OCI-LY7 (cell line): ENCODE data around the gene ANKRD65. TPM values are rescaled to one million over a fixed set of nuclear protein-coding genes. Genes with fewer than 3 reads are reported as not detected.

Experiments
- BruUV-seq: library from RNA; stranded (reverse); fragments of 400-500 nt; replicated peaks from 2 replicates; lab custom pipeline; 2021; lab: Mats Ljungman, UMichigan
- CTCF ChIA-PET: fragments of 300-600 bp; sonication (Branson Sonifier 250); formaldehyde crosslinking; loops from one replicate; lab custom pipeline; 2022; ENCODE audit warnings: antibody characterized with exemption; ENCODE audit not compliant: unreplicated experiment; lab: Charles Lee
- POLR2A ChIA-PET: fragments of 300-600 bp; sonication (Branson Sonifier 250); formaldehyde crosslinking; loops from one replicate; lab custom pipeline; 2022; ENCODE audit warnings: antibody characterized with exemption; lab: Charles Lee
- DNase-seq: peaks from one replicate; pipeline ENCODE4 v3.0.0-alpha.2; 2015; ENCODE audit warnings: low spot score
- H2AFZ ChIP-seq: fragments of 200-600 bp; sonication (generic), shearing (Covaris generic); 2 replicates; pipeline ENCODE4 v1.6.1; 2014; ENCODE audit warnings: mild to moderate bottlenecking, antibody characterized with exemption, low read length, moderate library complexity
- H3K27ac ChIP-seq: fragments of 200-600 bp; sonication (generic); 2 replicates; pipeline ENCODE4 v1.5.1; 2014; ENCODE audit warnings: mixed run types, low read depth, mild to moderate bottlenecking, moderate library complexity, low read length, inconsistent platforms; ENCODE audit not compliant: poor library complexity, severe bottlenecking
- H3K36me3 ChIP-seq: fragments of 200-600 bp; sonication (generic); 2 replicates; pipeline ENCODE4 v1.6.1; 2014; ENCODE audit warnings: mild to moderate bottlenecking, antibody characterized with exemption, low read length, moderate library complexity, mixed read lengths; ENCODE audit not compliant: insufficient read depth
- H3K4me1 ChIP-seq: fragments of 200-600 bp; sonication (generic); 2 replicates; pipeline ENCODE4 v1.5.1; 2014; ENCODE audit warnings: mild to moderate bottlenecking, low read length; ENCODE audit not compliant: insufficient read depth, poor library complexity, severe bottlenecking
- H3K4me2 ChIP-seq: fragments of 200-600 bp; sonication (generic); 2 replicates; pipeline ENCODE4 v1.6.1; 2014; ENCODE audit warnings: mild to moderate bottlenecking, low read length
- H3K4me3 ChIP-seq: fragments of 200-600 bp; sonication (generic); 2 replicates; pipeline ENCODE4 v1.5.1; 2014; ENCODE audit warnings: mild to moderate bottlenecking, low read depth, low read length; ENCODE audit not compliant: poor library complexity, severe bottlenecking
- H3K79me2 ChIP-seq: fragments of 200-600 bp; sonication (generic); 2 replicates; pipeline ENCODE4 v1.6.1; 2016; ENCODE audit warnings: low read depth, mild to moderate bottlenecking, low read length, moderate library complexity, mixed read lengths; ENCODE audit not compliant: insufficient read depth
- H3K9me2 ChIP-seq: fragments of 200-600 bp; sonication (generic); 2 replicates; pipeline ENCODE4 v1.6.1; 2016; ENCODE audit warnings: mild to moderate bottlenecking, low read length, mixed read lengths; ENCODE audit not compliant: insufficient read depth
- H3K9me3 ChIP-seq: fragments of 200-600 bp; sonication (generic); 2 replicates; pipeline ENCODE4 v1.6.1; 2014; ENCODE audit warnings: mild to moderate bottlenecking, mixed run types, low read length, mixed read lengths
- H4K20me1 ChIP-seq: fragments of 200-600 bp; sonication (generic); 2 replicates; pipeline ENCODE4 v1.6.1; 2014; ENCODE audit warnings: mild to moderate bottlenecking, antibody characterized with exemption, low read length, moderate library complexity, mixed read lengths; ENCODE audit not compliant: insufficient read depth
- EZH2phosphoT487 ChIP-seq: fragments of 200-600 bp; sonication (generic); IDR thresholded peaks from 2 replicates; pipeline ENCODE4 v1.6.1; 2018; ENCODE audit warnings: low read depth, borderline replicate concordance, mild to moderate bottlenecking, mixed run types, antibody characterized with exemption, low read length, moderate library complexity, mixed read lengths
- intact Hi-C: fragments of 100-400 bp; cut with micrococcal nuclease; formaldehyde crosslinking; loops from one replicate; pipeline ENCODE4 v1.10.0; 2022; ENCODE audit not compliant: unreplicated experiment
- total RNA-seq, 2 experiments: library from RNA; depleted of rRNA in 1 of 2; stranded (reverse); fragments of >200 nt in 1 of 2; shearing (Covaris generic) in 1 of 2; gene quantifications; 2 replicates each; pipeline ENCODE4 v1.2.3, GENCODE V29; 2014 to 2022
- TF ChIP-seq, protein P1 (sequence below): fragments of 200-600 bp; sonication (generic); conservative IDR thresholded peaks from 2 replicates; pipeline ENCODE4 v1.5.1; 2014; ENCODE audit warnings: mild to moderate bottlenecking, antibody characterized with exemption, low read length, moderate library complexity, mixed read lengths

ANKRD65 gene
- total RNA-seq, 2 experiments from 2014 or later = not detected

DNA sequence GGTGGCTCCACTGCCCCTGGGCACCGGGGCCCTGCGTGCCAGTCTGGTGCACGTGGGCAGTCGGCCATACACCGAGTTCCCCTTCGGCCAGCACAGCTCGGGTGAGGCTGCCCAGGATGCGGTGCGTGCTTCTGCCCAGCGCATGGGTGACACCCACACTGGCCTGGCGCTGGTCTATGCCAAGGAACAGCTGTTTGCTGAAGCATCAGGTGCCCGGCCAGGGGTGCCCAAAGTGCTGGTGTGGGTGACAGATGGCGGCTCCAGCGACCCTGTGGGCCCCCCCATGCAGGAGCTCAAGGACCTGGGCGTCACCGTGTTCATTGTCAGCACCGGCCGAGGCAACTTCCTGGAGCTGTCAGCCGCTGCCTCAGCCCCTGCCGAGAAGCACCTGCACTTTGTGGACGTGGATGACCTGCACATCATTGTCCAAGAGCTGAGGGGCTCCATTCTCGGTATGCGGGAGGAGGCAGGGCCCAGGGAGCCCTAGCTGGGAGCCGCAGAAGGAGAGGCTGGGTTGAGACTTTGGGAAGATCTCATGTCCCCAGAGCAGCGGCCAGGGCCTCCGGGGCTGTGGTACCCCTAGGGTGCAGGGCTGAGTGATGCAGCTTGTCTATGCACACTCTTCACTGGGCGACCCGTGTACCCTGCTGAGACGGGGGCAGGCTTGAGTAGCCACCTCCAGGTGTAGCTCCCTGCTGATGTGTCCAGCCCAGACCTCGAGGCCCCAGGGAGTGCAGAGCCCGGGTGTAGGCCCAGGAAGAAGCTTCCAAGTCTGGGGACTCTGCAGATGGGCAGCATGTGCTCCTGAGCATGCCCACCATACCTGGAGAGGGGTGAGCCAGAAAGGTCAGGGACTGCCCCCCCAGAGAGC, 16.2 kb upstream of the ANKRD65 start:
- POLR2A ChIA-PET = no interaction called here
- no TSS peak for BruUV-seq
- H3K4me2 ChIP-seq = no peak overlapping the region

DNA sequence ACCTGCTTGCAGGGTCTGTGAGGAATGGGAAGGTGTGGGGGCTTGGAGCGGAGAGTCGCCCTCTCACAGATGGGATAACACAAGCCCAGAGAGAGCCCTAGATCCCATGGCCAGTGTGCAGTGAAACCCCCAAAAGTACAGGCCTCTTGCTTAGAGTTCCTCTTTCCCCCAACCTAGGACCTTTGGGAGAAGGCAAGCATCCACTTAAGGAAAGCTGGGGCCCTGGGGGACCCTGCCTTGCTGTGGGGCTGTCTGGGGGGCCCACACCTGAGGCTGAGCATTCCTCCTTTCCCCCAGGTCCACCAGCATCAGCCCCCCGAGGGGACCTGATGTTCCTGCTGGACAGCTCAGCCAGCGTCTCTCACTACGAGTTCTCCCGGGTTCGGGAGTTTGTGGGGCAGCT, 15.6 kb upstream of the ANKRD65 start:
- no peak for TF ChIP-seq EZH2phosphoT487
- TF ChIP-seq, protein P1, sequence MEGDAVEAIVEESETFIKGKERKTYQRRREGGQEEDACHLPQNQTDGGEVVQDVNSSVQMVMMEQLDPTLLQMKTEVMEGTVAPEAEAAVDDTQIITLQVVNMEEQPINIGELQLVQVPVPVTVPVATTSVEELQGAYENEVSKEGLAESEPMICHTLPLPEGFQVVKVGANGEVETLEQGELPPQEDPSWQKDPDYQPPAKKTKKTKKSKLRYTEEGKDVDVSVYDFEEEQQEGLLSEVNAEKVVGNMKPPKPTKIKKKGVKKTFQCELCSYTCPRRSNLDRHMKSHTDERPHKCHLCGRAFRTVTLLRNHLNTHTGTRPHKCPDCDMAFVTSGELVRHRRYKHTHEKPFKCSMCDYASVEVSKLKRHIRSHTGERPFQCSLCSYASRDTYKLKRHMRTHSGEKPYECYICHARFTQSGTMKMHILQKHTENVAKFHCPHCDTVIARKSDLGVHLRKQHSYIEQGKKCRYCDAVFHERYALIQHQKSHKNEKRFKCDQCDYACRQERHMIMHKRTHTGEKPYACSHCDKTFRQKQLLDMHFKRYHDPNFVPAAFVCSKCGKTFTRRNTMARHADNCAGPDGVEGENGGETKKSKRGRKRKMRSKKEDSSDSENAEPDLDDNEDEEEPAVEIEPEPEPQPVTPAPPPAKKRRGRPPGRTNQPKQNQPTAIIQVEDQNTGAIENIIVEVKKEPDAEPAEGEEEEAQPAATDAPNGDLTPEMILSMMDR = no peak
- Histone ChIP-seq H4K20me1 (no peaks in the 10 kb centered on the region), H3K36me3 (no peaks in the 10 kb centered on the region), H3K9me2 (no peaks in the 10 kb centered on the region), H3K79me2 (no peaks in the 10 kb centered on the region), H3K9me3 (no peaks in the 10 kb centered on the region), H3K27ac (no peak overlapping the region), H3K4me3 (no peak overlapping the region), H3K4me2 (no peak overlapping the region), H2AFZ (no peak overlapping the region), H3K4me1 (no peaks in the 10 kb centered on the region)
- ChIA-PET POLR2A (no interaction called here), CTCF (no interaction called here)
- intact Hi-C loops = no loop called here
- no peak for DNase-seq
- no TSS peak for BruUV-seq

More for the DNA sequence above, 16.2 kb upstream of the ANKRD65 start:
- DNase-seq = no peak
- Histone ChIP-seq H3K9me3 (no peaks in the 10 kb centered on the region), H3K79me2 (no peaks in the 10 kb centered on the region), H3K4me3 (no peak overlapping the region), H3K27ac (no peak overlapping the region), H3K36me3 (no peaks in the 10 kb centered on the region), H3K9me2 (no peaks in the 10 kb centered on the region), H3K4me1 (no peaks in the 10 kb centered on the region), H4K20me1 (no peaks in the 10 kb centered on the region), H2AFZ (no peak overlapping the region)
- intact Hi-C loops = no loop called here
- CTCF ChIA-PET = no interaction called here
- no peak for TF ChIP-seq EZH2phosphoT487
- TF ChIP-seq, protein P1 = no peak
